T-helper 1 cell treated with Interleukin-12 subunit alpha and Interleukin-12 subunit beta and Interleukin-4 antibody, amounts not matched to agents 30 μg/mL and 1 μg/mL, for 36 hours (primary cell): ENCODE data around the gene TNFRSF14.

Experiments
- H3K27ac Mint-ChIP-seq: one replicate; pipeline ENCODE4 v1.8.0; 2021; ENCODE audit warnings: mild to moderate bottlenecking, mixed read lengths
- H3K27me3 Mint-ChIP-seq: one replicate; pipeline ENCODE4 v1.8.0; 2021; ENCODE audit warnings: low read depth, mixed read lengths
- H3K36me3 Mint-ChIP-seq: one replicate; pipeline ENCODE4 v1.8.0; 2021; ENCODE audit warnings: low read depth, mixed read lengths
- H3K4me1 Mint-ChIP-seq: one replicate; pipeline ENCODE4 v1.8.0; 2021; ENCODE audit warnings: low read depth, mixed read lengths
- H3K4me3 Mint-ChIP-seq: one replicate; pipeline ENCODE4 v1.8.0; 2021; ENCODE audit warnings: mild to moderate bottlenecking, moderate library complexity, mixed read lengths
- H3K9me3 Mint-ChIP-seq: one replicate; pipeline ENCODE4 v1.8.0; 2021; ENCODE audit warnings: mixed read lengths

The TNFRSF14 gene

GRCh38 chr1:2528966-2529783, 27.0 kb upstream of the TNFRSF14 start:
- Mint-ChIP-seq H3K4me1 (peaks cover 12% of the 10 kb centered on the region), H3K4me3 (peak overlapping the region; percentile 68), H3K27me3 (peaks cover 27% of the 10 kb centered on the region), H3K27ac (no peak overlapping the region), H3K36me3 (peaks cover 3% of the 10 kb centered on the region), H3K9me3 (no peaks in the 10 kb centered on the region)

GRCh38 chr1:2529784-2530512, 26.2 kb upstream of the TNFRSF14 start, which contains the start of gene HES5:
Gene HES5 (minus strand): TSS chr1:2530263. CDS start chr1:2530164, 99 bp downstream.
- Mint-ChIP-seq H3K36me3 (peaks cover 2% of the 10 kb centered on the region), H3K4me1 (peaks cover 6% of the 10 kb centered on the region), H3K9me3 (no peaks in the 10 kb centered on the region), H3K27ac (no peak within 1 kb of the TSS), H3K27me3 (peaks cover 29% of the 10 kb centered on the region), H3K4me3 (peak within 1 kb of the TSS; percentile 68)

DNA sequence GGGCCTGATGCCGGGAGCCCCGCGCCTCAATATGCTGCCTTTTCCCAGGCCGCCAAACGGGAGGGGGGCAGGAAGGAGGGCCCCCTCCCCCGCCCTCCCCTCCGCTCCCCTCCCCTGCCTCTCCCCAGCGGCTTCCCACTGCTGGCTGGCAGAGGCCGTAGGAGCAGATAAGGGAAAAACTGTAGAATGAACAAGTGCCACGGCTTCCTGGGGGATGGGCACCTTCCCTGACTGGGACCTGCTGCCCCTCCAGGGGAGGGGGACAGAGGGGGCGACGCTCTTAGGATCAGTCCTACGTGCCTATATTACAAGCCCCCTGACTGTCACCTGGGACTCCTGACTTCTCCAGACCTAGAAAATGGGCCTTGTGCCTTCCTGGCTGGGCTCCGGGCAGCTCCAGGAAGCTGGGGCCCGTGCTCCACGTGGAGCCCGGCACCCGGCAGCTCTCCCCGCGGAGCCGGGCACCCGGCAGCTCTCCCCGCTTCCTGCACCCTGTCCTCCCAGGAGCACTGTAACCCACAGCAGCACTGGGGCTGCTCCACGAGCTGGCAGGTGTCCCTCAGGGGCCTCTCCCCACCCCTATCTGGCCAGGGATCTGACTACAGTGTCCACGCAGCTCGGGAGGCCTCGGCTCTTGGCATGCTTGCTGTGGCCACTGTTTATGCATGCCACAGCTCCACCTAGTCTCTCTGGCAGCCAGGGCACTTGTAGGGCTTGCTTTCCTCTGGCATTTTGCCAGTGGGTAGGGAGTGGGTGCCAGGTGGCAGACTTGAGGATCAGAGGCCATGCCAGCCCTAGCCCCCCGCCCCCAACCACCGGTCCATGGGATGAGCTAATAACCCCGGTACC, 25.4 kb upstream of the TNFRSF14 start:
- peaks cover 4% of the 10 kb centered on the region for H3K4me1 Mint-ChIP-seq
- no peaks in the 10 kb centered on the region for H3K36me3 Mint-ChIP-seq
- no peaks in the 10 kb centered on the region for H3K9me3 Mint-ChIP-seq
- peaks cover 32% of the 10 kb centered on the region for H3K27me3 Mint-ChIP-seq
- H3K4me3 Mint-ChIP-seq, result no peak overlapping the region
- H3K27ac Mint-ChIP-seq, result no peak overlapping the region

GRCh38 chr1:2532485-2533160, 23.5 kb upstream of the TNFRSF14 start:
- no peaks in the 10 kb centered on the region for H3K36me3 Mint-ChIP-seq
- H3K27ac Mint-ChIP-seq, result no peak overlapping the region
- H3K9me3 Mint-ChIP-seq, result no peaks in the 10 kb centered on the region
- no peak overlapping the region for H3K4me3 Mint-ChIP-seq
- no peaks in the 10 kb centered on the region for H3K4me1 Mint-ChIP-seq
- H3K27me3 Mint-ChIP-seq, result peaks cover 30% of the 10 kb centered on the region

GRCh38 chr1:2533365-2533764, 22.8 kb upstream of the TNFRSF14 start:
- no peak overlapping the region for H3K4me3 Mint-ChIP-seq
- peaks cover 30% of the 10 kb centered on the region for H3K27me3 Mint-ChIP-seq

DNA sequence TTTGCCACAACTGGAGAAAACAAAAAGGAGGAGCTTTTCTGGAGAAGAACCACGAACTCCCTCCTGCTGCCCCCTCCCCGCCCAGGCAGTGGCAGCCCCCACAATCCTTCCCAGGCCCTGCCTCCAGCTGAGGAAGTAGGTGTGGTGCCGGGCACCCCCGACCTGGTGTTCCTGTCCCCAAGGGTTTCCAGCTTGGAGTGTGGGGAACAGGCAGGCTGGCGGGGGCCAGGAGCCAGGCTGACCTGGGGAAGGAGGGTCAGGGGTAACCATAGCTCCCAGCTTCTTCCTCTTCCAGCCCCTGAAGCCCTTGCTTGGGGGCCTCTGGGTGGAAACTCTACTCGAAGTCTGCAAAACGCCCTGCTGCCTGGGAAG, 21.9 kb upstream of the TNFRSF14 start:
- no peak overlapping the region for H3K27ac Mint-ChIP-seq
- no peaks in the 10 kb centered on the region for H3K36me3 Mint-ChIP-seq
- H3K27me3 Mint-ChIP-seq, result peaks cover 23% of the 10 kb centered on the region
- H3K4me1 Mint-ChIP-seq, result no peaks in the 10 kb centered on the region
- H3K4me3 Mint-ChIP-seq, result no peak overlapping the region
- H3K9me3 Mint-ChIP-seq, result no peaks in the 10 kb centered on the region

More at GRCh38 chr1:2533365-2533764, 22.8 kb upstream of the TNFRSF14 start:
- Mint-ChIP-seq H3K9me3 (no peaks in the 10 kb centered on the region), H3K36me3 (no peaks in the 10 kb centered on the region), H3K4me1 (no peaks in the 10 kb centered on the region), H3K27ac (no peak overlapping the region)

DNA sequence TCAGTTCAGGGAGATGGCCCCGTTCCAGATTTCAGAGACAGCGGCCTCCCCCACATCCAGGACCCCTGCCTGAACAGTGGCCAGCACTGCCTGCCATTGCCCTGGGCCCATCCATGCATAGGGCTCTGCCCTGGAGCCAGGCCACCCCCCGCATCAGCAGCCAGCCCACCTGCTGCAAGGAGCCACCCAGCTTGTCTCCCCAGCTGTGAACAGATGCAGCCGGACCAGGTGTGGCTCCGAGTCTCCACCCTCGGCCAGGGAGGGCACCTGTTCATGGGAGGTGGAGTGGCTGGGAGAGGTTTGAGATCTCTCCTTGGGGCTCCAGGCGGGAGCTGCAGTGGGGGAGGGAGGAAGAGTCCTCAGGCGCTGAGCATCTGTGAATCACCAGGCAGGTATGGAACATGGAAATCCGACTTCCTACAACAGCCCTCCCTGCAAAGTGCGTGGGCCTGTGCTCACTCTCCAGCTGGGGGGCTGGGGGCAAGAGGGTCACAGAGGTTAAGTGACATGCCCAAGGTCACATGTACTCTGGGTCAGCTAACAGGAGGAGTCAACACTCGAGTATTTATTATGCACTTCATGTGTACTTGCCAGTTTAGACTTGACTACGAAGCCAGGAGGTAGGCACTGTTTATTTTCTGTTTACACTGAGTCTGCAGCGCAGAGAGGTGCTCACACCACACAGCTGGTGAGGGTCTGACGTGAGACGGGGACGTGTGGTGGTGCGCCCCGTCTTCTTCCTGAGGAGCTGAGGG, 21.3 kb upstream of the TNFRSF14 start:
- H3K9me3 Mint-ChIP-seq, result no peaks in the 10 kb centered on the region
- H3K27ac Mint-ChIP-seq, result no peak overlapping the region
- peaks cover 25% of the 10 kb centered on the region for H3K27me3 Mint-ChIP-seq
- H3K36me3 Mint-ChIP-seq, result no peaks in the 10 kb centered on the region
- H3K4me3 Mint-ChIP-seq, result no peak overlapping the region
- no peaks in the 10 kb centered on the region for H3K4me1 Mint-ChIP-seq

GRCh38 chr1:2535455-2535854, 20.7 kb upstream of the TNFRSF14 start:
- H3K4me3 Mint-ChIP-seq, result no peak overlapping the region
- H3K4me1 Mint-ChIP-seq, result no peaks in the 10 kb centered on the region
- H3K9me3 Mint-ChIP-seq, result no peaks in the 10 kb centered on the region
- H3K36me3 Mint-ChIP-seq, result no peaks in the 10 kb centered on the region
- H3K27ac Mint-ChIP-seq, result no peak overlapping the region
- peaks cover 27% of the 10 kb centered on the region for H3K27me3 Mint-ChIP-seq

DNA sequence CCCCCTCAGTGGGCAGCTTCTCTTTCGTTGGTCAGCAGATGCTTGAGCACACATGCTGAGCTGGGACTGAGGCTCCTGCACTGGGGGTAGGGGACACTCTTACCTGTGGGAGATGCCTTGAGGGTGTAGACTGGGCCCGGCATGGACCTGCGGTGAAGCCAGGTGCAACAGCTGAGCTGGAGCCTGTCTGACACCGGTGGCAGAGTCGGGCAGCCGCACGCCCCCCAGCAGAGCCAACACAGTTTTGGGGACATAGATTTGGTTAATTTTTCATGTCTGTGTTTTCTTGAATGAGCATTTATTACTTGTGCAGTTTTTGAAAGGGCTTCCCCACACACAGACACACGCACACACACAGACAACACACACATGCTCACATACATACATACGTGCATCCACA, 20.2 kb upstream of the TNFRSF14 start:
- H3K36me3 Mint-ChIP-seq, result no peaks in the 10 kb centered on the region
- no peaks in the 10 kb centered on the region for H3K9me3 Mint-ChIP-seq
- H3K27me3 Mint-ChIP-seq, result peaks cover 23% of the 10 kb centered on the region
- no peak overlapping the region for H3K4me3 Mint-ChIP-seq
- H3K4me1 Mint-ChIP-seq, result no peaks in the 10 kb centered on the region
- no peak overlapping the region for H3K27ac Mint-ChIP-seq

GRCh38 chr1:2537784-2538115, 18.4 kb upstream of the TNFRSF14 start:
- no peaks in the 10 kb centered on the region for H3K9me3 Mint-ChIP-seq
- no peak overlapping the region for H3K4me3 Mint-ChIP-seq
- peaks cover 1% of the 10 kb centered on the region for H3K4me1 Mint-ChIP-seq
- H3K36me3 Mint-ChIP-seq, result no peaks in the 10 kb centered on the region
- peaks cover 32% of the 10 kb centered on the region for H3K27me3 Mint-ChIP-seq
- H3K27ac Mint-ChIP-seq, result no peak overlapping the region

DNA sequence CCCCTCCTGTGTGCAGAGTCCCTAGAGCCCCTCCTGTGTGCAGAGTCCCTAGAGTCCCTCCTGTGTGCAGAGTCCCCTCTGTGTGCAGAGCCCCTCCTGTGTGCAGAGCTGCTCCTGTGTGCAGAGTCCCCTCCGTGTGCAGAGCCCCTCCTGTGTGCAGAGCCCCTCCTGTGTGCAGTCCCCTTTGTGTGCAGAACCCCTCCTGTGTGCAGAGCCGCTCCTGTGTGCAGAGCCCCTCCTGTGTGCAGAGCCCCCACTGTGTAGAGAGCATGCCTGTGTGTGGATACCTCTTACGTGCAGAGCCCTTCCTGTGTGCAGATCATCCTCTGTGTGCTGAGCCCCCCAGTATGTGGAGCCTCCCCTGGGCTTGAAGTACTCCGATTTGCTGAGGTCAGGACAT, 17.8 kb upstream of the TNFRSF14 start:
- H3K27ac Mint-ChIP-seq, result no peak overlapping the region
- H3K36me3 Mint-ChIP-seq, result no peaks in the 10 kb centered on the region

GRCh38 chr1:2538872-2539271, 17.3 kb upstream of the TNFRSF14 start:
- no peaks in the 10 kb centered on the region for H3K9me3 Mint-ChIP-seq
- peaks cover 1% of the 10 kb centered on the region for H3K4me1 Mint-ChIP-seq
- H3K36me3 Mint-ChIP-seq, result no peaks in the 10 kb centered on the region
- no peak overlapping the region for H3K4me3 Mint-ChIP-seq
- peaks cover 27% of the 10 kb centered on the region for H3K27me3 Mint-ChIP-seq
- H3K27ac Mint-ChIP-seq, result no peak overlapping the region

More for the DNA sequence above, 17.8 kb upstream of the TNFRSF14 start:
- H3K27me3 Mint-ChIP-seq, result peaks cover 28% of the 10 kb centered on the region
- no peak overlapping the region for H3K4me3 Mint-ChIP-seq
- no peaks in the 10 kb centered on the region for H3K9me3 Mint-ChIP-seq
- peaks cover 1% of the 10 kb centered on the region for H3K4me1 Mint-ChIP-seq

- Mint-ChIP-seq H3K36me3 (no peaks in the 10 kb centered on the region), H3K9me3 (no peaks in the 10 kb centered on the region), H3K4me1 (peaks cover 1% of the 10 kb centered on the region), H3K4me3 (no peak overlapping the region), H3K27me3 (peaks cover 27% of the 10 kb centered on the region), H3K27ac (no peak overlapping the region)
Measured at GRCh38 chr1:2539312-2539907, 16.8 kb upstream of the TNFRSF14 start.
